A549 (cell line): Measurements from ENCODE around the gene NDUFAF2.

Experiments
- ESRRA ChIP-seq: fragments of 150-350 bp; IDR thresholded peaks from 2 replicates; pipeline ENCODE4 v1.6.1; 2014; ENCODE audit warnings: mild to moderate bottlenecking, low read length, borderline replicate concordance
- FOSL2 ChIP-seq, 2 experiments: fragments of 450-650 bp in 1 of 2; fragments of >200 bp in 1 of 2; sonication (Bioruptor Twin) in 1 of 2; formaldehyde crosslinking; IDR thresholded peaks; 2 replicates each; pipeline versions ENCODE4 v1.5.0 to v1.6.1; 2016 to 2020; ENCODE audit warnings: mild to moderate bottlenecking in 1 of 2, moderate library complexity in 1 of 2
- POLR2A ChIP-seq: IDR thresholded peaks from 2 replicates; pipeline ENCODE4 v1.6.1; 2012; ENCODE audit warnings: mild to moderate bottlenecking, low read length
- REST ChIP-seq: fragments of 200-600 bp; sonication (generic); IDR thresholded peaks from 2 replicates; pipeline ENCODE4 v1.6.1; 2016; ENCODE audit warnings: antibody characterized with exemption, mild to moderate bottlenecking, moderate library complexity

GRCh38 chr5:61009907-61010306, 64.9 kb downstream of the NDUFAF2 start:
- no peak for TF ChIP-seq REST
- TF ChIP-seq FOSL2 (IDR thresholded peaks at IDR 0.05), result no peak
- no peak for TF ChIP-seq FOSL2 (CRISPR knock-in tag; IDR thresholded peaks at IDR 0.05)
- no peak for TF ChIP-seq POLR2A
- no peak for TF ChIP-seq ESRRA
